Mucosa of stomach (tissue), 1 donor: ENCODE data around the gene CACNA1A.
"Not testable (repeated sequence)": the region's sequence is repeated elsewhere in the genome, so short reads cannot be mapped to it uniquely, and the experiment has no call there.

ENCODE experiments used
- H3K27me3 ChIP-seq: one replicate; pipeline ENCODE4 v1.7.0; 2013; ENCODE audit warnings: mild to moderate bottlenecking, low read length; ENCODE audit not compliant: control insufficient read depth, insufficient read depth
- H3K36me3 ChIP-seq: one replicate; pipeline ENCODE4 v1.7.0; 2013; ENCODE audit warnings: low read length; ENCODE audit not compliant: control insufficient read depth, insufficient read depth
- H3K4me1 ChIP-seq: one replicate; pipeline ENCODE4 v1.7.0; 2013; ENCODE audit warnings: mild to moderate bottlenecking, low read length; ENCODE audit not compliant: control insufficient read depth, insufficient read depth
- H3K4me3 ChIP-seq: one replicate; pipeline ENCODE4 v1.7.0; 2013; ENCODE audit warnings: low read length
- H3K9ac ChIP-seq: one replicate; pipeline ENCODE4 v1.7.0; 2013; ENCODE audit warnings: mild to moderate bottlenecking, low read length, moderate library complexity
- H3K9me3 ChIP-seq: one replicate; pipeline ENCODE4 v1.7.0; 2013; ENCODE audit warnings: mild to moderate bottlenecking, low read length, moderate library complexity; ENCODE audit not compliant: control insufficient read depth
- donor health status: Pancreatic carcinoma.

The CACNA1A gene

DNA sequence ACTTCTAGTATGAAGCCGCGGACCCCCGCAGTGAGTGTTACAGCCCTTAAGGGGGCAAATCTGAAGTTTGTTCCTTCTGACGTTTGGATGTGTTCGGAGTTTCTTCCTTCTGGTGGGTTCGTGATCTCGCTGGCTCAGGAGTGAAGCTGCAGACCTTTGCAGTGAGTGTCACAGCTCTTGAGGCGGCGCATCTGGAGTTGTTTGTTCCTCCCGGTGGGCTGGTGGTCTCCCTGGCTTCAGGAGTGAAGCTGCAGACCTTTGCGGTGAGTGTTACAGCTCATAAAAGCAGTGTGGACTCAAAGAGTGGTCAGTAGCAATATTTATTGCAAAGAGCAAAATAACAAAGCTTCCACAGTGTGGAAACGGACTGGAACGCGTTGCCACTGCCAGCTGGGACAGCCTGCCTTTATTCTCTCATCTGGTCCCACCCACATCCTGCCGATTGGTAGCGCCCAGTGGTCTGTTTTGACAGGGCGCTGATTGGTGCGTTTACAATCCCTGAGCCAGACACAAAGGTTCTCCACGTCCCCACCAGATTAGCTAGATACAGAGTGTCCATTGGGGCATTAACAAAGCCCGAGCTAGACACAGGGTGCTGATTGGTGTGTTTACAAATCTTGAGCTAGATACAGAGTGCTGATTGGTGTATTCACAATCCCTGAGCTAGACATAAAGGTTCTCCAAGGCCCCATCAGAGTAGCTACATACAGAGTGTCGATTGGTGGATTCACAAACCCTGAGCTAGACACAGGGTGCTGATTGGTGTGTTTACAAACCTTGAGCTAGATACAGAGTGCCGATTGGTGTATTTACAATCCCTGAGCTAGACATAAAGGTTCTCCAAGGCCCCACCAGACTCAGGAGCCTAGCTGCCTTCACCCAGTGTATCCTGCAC is 320.3 kb downstream of the CACNA1A start:
- H3K27me3 ChIP-seq, H3K9ac ChIP-seq, H3K4me3 ChIP-seq, H3K36me3 ChIP-seq, H3K9me3 ChIP-seq: not testable (repeated sequence)
- H3K4me1 ChIP-seq: peaks cover 17% of the 10 kb centered on the region

DNA sequence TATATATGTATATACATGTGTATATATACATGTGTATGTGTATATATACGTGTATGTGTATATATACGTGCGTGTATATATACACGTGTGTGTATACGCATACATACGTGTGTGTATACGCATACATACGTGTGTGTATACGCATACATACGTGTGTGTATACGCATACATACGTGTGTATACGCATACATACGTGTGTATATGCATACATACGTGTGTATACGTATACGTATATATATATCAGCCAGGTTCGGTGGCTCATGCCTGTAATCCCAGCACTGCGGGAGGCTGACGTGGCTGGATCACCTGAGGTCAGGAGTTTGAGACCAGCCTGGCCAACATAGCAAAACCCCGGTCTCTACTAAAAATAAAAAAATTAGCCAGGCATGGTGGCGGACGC is 321.4 kb downstream of the CACNA1A start:
- H3K4me3 ChIP-seq, H3K9me3 ChIP-seq, H3K27me3 ChIP-seq, H3K9ac ChIP-seq, H3K36me3 ChIP-seq, H3K4me1 ChIP-seq: not testable (repeated sequence)

DNA sequence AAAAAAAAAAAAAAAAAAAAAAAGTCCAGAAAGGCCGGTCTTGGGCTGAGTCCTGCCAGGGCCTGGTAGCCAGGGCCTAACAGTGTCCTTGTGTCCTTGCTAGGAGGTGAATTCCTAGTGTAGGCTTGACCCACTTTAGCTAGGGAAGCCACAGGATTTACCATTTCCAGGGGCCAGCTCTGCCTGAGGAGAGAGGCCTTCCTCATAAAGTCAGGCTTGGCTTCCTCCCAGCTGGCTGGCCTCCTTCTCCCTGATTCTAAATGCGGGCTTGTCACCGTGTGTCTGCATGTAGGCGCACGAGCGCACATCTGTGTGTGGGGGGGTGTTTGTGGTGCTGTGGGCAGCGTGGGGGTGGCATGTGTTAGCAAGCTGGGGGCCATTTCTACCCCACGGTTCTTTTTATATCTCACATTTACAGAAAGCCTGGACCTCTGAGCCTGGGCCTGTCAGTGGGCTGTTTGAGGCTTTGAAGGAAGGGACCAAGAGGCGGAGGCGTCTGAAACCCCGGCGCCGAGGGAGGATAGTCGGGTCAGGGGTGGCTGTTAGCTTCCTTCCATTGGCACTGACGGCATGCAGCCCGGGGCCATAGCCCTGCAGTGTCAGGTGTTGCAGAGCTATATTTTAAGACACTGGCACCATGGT is 324.4 kb downstream of the CACNA1A start:
- Histone ChIP-seq H3K9me3 (no peaks in the 10 kb centered on the region), H3K27me3 (no peaks in the 10 kb centered on the region), H3K4me3 (no peak overlapping the region), H3K4me1 (peaks cover 7% of the 10 kb centered on the region), H3K9ac (peak overlapping the region; percentile 24), H3K36me3 (no peaks in the 10 kb centered on the region)

DNA sequence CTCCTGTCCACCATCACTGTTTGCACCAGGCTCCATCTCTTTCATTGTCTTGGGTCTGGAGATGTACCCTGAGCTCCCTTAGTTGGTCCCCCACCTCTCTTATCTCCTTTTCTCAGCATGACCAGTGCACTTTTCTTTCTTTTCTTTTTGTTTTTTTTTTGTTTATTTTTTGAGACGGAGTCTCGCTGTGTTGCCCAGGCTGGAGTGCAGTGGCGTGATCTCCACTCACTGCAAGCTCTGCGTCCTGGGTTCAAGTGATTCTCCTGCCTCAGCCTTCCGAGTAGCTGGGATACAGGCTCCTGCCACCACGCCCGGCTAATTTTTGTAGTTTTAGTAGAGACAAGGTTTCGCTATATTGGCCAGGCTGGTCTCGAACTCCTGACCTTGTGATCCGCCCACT is 328.0 kb downstream of the CACNA1A start:
- H3K4me3 ChIP-seq, H3K36me3 ChIP-seq, H3K27me3 ChIP-seq, H3K9me3 ChIP-seq, H3K9ac ChIP-seq: not testable (repeated sequence)
- peaks cover 10% of the 10 kb centered on the region for H3K4me1 ChIP-seq

DNA sequence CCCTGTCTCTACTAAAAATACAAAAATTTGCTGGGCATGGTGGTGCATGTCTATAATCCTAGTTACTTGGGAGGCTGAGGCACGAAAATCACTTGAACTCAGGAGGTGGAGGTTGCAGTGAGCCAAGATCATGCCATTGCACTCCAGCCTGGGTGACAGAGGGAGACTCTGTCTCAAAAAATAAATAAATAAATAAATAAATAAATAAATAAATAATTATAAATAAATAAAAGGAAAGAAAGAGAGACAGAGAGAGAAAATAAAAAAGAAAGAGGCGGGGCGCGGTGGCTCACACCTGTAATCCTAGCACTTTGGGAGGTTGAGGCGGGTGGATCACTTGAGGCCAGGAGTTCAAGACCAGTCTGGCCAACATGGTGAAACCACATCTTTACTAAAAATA is 328.7 kb downstream of the CACNA1A start:
- H3K27me3 ChIP-seq, H3K9me3 ChIP-seq, H3K4me3 ChIP-seq, H3K36me3 ChIP-seq, H3K9ac ChIP-seq: not testable (repeated sequence)
- H3K4me1 ChIP-seq: peaks cover 16% of the 10 kb centered on the region

DNA sequence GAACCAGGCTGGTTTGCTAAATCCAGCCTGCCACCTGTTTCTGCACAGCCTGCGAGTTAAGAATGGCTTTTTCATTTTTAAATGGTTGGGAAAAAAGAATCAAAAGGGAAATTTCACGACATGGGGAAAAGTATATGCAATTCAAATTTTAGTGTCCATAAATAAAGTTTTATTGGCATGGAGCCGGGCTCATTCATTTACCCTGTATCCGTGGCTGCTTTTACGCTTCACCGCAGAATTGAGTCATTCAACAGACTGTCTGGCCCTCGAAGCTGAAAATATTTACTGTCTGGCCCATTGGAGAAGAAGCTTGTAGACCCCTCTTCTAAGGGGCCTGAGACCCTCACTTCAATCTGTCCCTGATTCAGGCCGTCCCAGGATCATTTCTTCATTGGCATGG is 329.9 kb downstream of the CACNA1A start:
- H3K4me3 ChIP-seq: no peak overlapping the region
- H3K36me3 ChIP-seq: no peaks in the 10 kb centered on the region
- peaks cover 18% of the 10 kb centered on the region for H3K4me1 ChIP-seq
- H3K27me3 ChIP-seq: no peaks in the 10 kb centered on the region
- no peaks in the 10 kb centered on the region for H3K9me3 ChIP-seq
- no peak overlapping the region for H3K9ac ChIP-seq

DNA sequence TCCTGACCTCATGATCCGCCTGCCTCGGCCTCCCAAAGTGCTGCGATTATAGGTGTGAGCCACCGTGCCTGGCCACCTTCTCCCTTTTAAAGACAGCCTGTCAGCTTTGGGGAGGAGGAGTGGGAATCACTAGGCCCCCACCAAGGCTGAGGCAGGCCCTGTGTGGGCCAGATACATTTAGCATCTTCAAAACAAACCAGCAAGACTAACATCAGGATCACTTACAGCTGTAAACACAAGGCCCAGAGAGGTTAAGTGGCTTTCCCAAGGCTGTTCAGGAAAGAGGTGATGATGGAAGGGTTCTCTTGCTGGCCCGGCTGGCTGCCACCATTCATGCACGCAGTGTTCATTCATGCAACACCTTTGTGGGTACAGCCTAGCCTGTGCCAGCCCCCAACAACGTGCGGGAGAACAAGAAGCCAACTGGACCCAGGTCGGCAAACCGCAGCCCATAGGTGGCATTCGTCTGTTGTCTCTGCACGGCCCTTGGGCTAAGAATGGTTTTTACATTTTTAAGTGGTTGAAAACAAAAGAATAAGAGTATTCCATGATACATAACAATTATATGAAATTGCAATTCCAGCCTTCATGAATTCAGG is 333.0 kb downstream of the CACNA1A start:
- peaks cover 38% of the 10 kb centered on the region for H3K4me1 ChIP-seq
- H3K27me3 ChIP-seq: no peaks in the 10 kb centered on the region
- no peak overlapping the region for H3K9ac ChIP-seq
- no peaks in the 10 kb centered on the region for H3K9me3 ChIP-seq
- no peak overlapping the region for H3K4me3 ChIP-seq
- H3K36me3 ChIP-seq: no peaks in the 10 kb centered on the region

DNA sequence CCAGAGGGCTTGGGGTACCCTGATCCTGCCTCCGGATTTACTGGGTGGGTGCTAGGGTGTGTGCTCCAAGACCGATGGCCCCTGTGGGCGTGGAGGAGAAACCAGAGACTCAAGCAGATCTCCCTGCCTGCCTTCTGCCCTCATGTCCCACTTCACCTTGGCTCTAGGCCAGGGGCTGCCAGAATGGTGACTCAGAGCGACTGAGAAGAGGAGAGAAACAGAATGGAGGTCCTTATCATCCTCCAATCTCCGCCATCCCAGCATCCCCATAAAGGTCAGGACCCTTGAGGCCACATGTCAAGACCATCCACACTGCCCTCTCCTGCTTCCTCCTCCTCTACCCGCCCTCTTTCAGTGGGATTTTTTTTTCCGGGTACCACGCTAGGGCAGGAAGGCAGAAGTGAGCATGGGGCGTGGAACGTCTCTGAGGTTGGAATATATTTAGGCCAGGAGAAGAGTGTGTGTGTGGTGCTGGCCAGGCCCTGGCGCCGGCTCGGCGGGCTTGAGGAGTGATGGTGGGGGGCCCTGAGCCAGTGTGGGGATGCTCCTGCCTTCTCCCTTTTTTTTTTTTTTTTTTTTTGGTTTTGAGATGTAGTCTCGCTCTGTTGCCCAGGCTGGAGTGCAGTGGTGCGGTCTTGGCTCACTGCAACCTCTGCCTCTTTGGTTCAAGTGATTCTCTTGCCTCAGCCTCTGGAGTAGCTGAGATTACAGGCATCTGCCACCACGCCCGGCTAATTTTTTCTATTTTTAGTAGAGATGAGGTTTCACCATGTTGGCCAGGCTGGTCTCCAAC is 333.7 kb downstream of the CACNA1A start:
- Histone ChIP-seq H3K4me3 (no peak overlapping the region), H3K9ac (peak overlapping the region; percentile 50), H3K36me3 (no peaks in the 10 kb centered on the region), H3K27me3 (no peaks in the 10 kb centered on the region), H3K9me3 (no peaks in the 10 kb centered on the region), H3K4me1 (peaks cover 39% of the 10 kb centered on the region)

DNA sequence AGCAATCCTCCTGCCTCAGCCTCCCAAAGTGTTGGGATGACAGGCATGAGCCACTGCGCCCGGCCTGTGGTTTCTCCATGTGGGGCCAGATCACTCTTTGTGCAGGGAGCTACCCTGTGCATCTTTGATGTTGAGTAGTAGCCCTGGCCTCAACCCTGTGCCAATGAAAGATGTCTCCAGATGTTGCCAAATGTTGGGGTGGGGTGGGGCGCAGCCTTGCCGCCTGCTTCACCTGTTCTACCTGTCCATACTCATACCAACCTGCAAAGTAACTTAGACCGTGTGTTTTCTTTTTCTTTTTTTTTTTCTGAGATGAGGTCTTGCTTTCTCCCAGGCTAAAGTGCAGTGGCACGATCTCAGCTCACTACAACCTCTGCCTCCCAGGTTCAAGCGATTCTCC is 335.1 kb downstream of the CACNA1A start:
- H3K36me3 ChIP-seq: no peaks in the 10 kb centered on the region
- H3K27me3 ChIP-seq: no peaks in the 10 kb centered on the region
- H3K4me3 ChIP-seq: no peak overlapping the region
- H3K9me3 ChIP-seq: no peaks in the 10 kb centered on the region
- H3K9ac ChIP-seq: no peak overlapping the region
- peaks cover 53% of the 10 kb centered on the region for H3K4me1 ChIP-seq

DNA sequence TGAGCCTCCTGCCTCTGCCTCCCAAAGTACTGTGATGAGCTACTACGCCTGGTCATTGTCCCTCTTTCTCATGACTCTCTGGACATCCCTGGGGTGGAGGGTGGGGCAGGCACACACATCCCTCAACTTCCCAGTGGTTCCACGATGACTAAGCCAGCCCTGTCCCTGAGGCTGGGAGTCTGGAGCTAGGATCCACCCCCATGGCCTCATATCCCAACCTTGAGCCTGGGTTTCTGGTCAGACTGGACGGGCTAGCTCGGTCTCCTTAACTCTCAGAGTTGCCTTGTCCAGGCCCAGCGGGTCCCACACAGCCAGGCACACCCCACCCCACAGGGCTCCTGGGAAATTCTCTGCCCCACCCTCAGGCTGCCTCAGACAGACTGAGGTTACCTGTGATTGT is 336.5 kb downstream of the CACNA1A start:
- no peak overlapping the region for H3K4me3 ChIP-seq
- H3K9me3 ChIP-seq: no peaks in the 10 kb centered on the region
- H3K9ac ChIP-seq: peak overlapping the region; percentile 41
- peaks cover 66% of the 10 kb centered on the region for H3K4me1 ChIP-seq
- no peaks in the 10 kb centered on the region for H3K36me3 ChIP-seq
- no peaks in the 10 kb centered on the region for H3K27me3 ChIP-seq

DNA sequence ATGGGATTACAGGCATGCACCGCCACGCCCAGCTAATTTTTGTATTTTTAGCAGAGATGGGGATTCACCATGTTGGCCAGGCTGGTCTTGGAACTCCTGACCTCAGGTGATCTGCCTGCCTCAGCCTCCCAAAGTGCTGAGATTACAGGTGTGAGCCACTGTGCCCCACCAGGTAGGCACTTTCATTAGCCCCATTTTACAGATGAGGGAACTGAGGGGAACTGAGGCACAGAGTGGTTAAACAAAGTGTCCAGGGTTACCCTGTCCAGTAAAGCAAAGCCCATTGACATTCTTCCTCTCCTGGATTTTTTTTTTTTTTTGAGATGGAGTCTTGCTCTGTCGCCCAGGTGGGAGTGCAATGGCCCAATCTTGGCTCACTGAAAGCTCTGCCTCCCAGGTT is 340.1 kb downstream of the CACNA1A start:
- not testable (repeated sequence) for H3K36me3 ChIP-seq, H3K4me3 ChIP-seq, H3K9me3 ChIP-seq, H3K9ac ChIP-seq, H3K27me3 ChIP-seq
- peaks cover 79% of the 10 kb centered on the region for H3K4me1 ChIP-seq
